ENCODE results near the gene FGF22.

GRCh38 chr19:609004-609346 is 30.7 kb upstream of the FGF22 start:
- TF ChIP-seq, protein P1, sequence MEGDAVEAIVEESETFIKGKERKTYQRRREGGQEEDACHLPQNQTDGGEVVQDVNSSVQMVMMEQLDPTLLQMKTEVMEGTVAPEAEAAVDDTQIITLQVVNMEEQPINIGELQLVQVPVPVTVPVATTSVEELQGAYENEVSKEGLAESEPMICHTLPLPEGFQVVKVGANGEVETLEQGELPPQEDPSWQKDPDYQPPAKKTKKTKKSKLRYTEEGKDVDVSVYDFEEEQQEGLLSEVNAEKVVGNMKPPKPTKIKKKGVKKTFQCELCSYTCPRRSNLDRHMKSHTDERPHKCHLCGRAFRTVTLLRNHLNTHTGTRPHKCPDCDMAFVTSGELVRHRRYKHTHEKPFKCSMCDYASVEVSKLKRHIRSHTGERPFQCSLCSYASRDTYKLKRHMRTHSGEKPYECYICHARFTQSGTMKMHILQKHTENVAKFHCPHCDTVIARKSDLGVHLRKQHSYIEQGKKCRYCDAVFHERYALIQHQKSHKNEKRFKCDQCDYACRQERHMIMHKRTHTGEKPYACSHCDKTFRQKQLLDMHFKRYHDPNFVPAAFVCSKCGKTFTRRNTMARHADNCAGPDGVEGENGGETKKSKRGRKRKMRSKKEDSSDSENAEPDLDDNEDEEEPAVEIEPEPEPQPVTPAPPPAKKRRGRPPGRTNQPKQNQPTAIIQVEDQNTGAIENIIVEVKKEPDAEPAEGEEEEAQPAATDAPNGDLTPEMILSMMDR (IDR thresholded peaks at IDR 0.05) = no peak
- TF ChIP-seq EZH2 (IDR thresholded peaks at IDR 0.05; ENCODE audit: borderline replicate concordance, insufficient read depth, low read depth, low read length, poor library complexity, severe bottlenecking) = no peak

Data from B cell (primary cell).